Anterior cingulate cortex (tissue), 58 donors: ENCODE results near the gene UCP2.
"Not testable (repeated sequence)": the region's sequence is repeated elsewhere in the genome, so short reads cannot be mapped to it uniquely, and the experiment has no call there.

ENCODE experiments used
- DNase-seq, 58 donors: peaks; one replicate each; lab custom pipeline; 2025; lab: John Stamatoyannopoulos, UW

UCP2 gene

DNA sequence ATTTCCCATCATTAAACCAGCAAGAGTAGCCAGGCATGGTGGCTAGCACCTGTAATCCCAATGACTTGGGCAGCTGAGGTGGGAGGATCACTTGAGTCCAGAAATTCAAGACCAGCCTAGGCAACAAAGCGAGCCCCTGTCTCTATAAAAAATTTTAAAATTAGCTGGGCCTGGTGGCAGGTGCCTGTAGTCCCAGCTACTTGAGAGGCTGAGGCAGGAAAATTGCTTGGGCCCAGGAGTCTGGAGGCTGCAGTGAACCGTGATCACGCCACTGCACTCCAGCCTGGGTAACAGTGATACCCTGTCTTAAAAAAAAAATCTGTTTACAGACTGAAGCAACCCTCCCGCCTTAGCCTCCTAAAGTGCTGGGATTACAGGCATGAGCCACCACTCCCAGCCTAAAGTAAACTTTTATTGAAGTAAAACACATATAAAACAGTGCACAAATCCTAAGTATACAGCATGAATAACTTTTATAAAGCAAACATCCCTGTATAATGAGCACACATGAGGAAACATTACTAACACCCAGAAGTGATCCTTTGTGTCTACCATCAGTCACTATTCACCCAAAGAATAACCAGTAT is 13.6 kb upstream of the UCP2 start:
- DNase-seq: no peak

DNA sequence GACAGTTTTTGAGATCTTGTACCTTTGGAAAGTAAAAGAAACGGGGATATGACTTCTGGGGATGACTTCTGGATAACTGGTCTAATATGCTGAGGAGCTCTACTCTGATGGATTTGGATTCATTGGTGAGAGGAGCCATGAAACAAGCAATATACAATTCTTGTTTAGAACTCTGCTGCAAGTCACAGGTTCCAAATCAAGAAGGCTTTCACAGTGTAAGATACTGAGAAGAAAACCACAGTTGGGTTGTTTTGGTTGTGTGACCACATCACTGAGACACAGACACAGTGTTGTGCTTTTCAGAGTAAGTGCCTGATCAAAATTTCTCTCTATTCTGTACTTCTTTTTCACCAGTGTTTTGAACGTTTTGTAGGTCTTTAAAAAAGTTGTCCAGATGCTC is 13.1 kb upstream of the UCP2 start:
- no peak for DNase-seq

DNA sequence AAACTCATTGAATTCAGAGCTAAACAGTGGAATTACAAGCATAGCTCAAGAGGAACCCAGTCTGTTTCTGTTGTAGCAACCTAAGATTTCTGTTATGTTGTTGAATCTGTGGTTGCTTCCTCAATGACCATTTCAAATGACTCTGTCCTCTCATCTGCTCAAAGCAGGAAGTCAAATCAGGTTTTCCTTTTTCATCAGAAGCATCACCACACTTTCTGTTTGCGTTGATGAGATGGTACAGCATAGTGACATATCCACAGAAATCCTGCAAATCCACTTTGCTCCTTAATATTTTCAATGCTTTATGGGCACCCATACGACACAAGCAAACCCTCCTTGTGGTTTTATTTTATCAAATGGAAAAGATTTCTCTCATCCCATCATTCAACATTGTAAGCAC is 12.6 kb upstream of the UCP2 start:
- no peak for DNase-seq

DNA sequence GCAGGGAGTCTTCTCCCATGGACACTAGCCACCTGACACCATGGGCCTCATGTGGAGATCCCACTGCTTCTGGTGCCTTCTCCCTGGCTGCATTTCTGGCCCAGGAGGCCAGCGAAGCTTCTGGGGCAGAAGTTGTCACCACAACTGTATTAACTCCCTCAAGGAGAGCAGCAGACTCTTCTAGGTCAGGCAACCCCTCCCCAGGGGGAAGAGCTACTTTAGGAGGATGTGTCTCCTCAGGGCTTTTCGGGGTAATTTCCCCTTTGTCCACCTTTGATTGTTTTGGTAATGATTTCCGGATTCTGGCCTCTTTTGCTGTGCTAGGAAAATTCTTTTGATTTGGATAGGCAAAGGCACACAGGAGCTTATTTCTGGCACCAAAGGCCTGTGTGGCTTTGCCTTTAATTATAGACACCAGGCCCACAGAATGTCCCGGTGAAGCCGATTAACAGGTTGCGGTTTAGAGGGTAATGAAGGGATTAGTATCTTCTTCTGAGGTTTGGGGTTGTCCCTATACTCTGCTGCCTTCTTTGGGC is 8.9 kb upstream of the UCP2 start:
- DNase-seq: no peak

DNA sequence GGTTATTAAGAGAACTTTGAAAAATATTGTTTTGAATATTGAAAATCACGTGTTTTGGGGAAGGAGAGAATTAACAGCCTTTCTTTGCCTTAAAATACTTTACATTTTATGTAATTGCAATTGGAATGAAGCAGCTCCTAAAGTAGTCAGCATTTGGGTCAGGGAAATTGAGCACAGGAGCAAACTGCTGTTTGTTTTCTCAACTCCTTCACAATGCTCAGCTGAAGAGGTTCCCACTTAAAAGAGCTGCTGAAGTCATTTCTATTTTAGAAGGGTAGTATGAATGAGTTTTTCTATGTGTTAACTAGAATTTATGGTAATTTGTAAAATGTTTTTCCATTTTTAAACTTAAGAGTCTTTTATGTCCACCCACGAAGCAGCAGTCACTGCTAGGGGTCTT is 8.1 kb upstream of the UCP2 start:
- DNase-seq: no peak

DNA sequence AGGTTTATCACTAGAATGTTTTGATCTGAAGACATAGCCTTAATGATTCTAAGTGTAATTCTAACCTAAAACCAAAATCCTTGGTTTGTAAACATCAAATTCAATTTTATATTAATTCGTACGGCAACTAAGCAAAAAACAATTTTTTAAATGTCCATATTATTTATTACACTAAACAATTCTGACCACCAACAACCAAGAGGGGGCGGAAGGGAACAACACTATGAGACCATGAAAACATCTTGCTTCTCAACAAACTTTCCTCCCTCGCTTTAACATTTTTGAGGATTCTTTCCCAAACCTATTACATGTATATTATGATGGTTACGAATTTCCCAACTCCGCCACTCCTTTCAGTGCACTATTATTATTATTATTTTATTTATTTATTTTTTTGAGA is 6.5 kb upstream of the UCP2 start:
- DNase-seq: no peak

DNA sequence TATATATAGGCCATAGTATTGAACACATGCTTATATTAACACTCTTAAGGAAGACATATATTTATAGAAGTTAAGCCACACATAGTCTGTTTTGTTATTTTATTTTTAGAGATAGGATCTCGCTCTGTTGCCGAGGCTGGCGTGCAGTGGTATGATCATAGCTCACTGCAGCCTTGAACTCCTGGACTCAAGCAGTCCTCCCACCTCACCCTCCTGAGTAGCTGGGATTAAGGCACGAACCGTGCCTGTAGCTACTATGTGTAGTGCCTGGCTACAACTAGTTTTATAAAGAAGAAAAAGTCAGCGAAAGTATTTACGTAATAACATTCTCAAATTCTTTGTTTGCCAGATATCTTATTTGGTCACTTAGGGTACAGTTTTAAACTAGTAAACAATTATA is 5.6 kb upstream of the UCP2 start:
- no peak for DNase-seq

DNA sequence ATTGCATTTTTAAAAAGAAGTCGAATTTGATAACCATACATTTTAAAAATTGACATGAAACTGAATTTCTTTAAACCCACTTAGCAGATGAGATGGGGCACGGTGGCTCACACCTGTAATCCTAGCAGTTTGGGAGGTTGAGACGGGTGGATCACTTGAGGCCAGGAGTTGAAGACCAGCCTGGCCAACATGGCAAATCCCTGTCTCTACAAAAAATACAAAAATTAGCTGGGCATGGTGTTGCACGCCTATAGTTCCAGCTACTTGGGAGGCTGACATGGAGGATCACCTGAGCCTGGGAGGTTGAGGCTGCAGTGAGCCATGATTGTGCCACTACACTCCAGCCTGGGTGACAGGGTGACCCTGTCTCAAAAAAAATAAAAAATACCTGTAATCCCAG is 3.0 kb upstream of the UCP2 start:
- DNase-seq: not testable (repeated sequence)

DNA sequence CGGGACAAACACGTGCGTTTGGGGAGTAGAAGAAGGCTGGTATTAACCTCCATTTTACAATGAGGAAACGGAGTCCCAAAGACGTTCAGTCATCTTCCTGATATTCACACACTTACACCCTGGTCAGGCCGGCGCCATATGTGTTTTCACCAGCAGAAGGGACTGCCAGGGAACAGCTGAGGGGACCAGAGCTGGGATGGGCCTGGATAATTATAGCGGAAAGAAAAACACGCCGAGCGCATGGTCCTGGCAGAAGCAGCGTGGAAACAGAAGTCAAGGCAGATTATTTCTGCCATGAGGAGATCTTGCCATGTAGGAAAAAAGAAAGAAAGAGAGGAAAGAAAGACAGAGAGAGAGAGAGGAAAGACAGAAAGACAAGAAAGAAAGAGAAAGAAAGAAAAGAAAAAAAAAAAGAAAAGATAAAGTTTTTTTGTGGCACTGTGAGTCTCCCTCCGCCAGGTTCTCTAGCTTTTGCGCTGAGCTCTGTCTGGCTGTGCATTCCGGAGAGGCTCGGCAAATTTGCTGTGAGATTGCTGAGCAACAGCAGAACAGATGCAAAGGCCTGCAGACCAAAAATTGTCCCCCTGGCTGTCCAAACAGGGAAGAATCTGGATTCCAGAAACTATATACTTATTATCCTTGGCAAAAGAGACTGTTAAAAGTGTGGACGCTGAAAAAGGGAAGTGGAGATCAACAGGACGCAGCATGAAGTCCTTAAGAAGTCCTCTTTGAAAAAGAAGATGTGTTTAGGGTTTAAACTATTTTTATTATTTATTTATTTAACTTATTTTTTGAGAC is 1.3 kb upstream of the UCP2 start:
- peak in 1 of 58 donors; percentile 14 for DNase-seq

DNA sequence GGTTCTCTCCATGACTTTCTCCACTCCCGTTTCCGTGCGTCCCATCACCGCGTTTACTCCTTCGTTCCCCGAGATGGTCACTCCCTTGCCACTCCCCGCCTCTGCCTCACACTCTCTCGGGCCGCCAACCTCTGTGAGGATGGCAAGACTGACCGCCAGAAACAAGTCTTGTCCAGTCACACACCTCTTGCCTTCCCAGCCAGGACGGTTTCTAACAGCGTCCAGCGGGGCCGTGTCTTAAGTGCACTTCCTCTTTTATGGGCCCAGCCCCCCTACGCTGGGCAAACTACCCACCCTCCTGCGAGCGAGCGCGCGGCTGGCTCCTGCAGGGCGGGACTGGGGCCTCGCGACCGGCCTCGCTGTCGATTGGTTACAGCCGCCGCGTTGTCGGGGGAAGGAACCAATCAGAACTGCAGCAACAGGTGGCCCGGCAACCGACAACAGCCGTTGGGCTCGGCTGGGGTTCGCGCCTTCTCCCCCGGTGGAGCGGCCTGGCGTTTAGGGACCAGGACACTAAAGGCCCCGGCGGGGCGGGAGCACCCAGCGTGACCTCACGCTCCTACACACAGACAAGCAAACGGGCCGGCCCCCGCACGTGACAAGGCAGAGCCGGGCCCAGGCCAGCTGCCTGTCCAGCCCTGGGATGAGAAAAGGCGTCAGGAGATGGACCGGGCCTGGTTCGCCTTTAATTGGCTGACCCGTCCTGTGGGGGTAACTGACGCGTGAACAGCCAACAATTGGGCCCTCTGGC is 522 bp upstream of the UCP2 start:
- DNase-seq: peak; percentile 29 to 96 (median 90)

DNA sequence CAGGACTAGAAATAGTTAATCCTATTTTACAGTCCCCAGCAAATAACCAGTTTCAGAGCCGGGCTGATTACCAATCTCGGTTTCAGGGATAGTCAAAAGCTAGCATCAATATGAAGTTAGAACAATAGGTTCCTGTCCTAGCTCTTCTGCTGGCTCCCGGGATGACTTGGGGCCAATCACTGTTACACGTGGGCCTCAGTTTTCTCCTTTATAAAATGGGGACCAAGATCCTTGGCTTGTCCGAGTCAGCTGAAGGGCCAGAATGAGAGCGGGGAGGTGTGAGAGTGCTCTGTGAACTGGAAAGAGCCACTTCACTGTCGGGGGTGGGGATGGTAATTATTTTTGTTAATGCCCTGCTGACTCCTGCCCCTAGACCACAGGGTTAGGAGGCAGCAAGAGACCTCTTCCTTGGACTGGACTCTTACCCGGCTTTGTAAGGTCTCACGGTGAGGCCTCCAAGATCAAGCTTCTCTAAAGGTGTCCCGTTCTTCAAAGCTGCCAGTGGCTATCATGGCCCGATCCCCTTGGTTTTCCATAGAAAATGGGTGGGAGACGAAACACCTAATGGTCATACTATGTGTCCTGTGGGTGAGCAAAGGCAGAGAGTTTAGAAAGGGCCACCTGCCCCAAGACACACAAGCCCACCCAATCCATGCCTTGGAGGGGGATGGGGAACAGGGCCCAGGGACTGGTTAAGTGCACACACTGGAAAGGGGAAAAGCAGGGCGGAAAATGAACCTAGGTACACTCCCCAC is 1.4 kb downstream of the UCP2 start:
- DNase-seq: no peak

DNA sequence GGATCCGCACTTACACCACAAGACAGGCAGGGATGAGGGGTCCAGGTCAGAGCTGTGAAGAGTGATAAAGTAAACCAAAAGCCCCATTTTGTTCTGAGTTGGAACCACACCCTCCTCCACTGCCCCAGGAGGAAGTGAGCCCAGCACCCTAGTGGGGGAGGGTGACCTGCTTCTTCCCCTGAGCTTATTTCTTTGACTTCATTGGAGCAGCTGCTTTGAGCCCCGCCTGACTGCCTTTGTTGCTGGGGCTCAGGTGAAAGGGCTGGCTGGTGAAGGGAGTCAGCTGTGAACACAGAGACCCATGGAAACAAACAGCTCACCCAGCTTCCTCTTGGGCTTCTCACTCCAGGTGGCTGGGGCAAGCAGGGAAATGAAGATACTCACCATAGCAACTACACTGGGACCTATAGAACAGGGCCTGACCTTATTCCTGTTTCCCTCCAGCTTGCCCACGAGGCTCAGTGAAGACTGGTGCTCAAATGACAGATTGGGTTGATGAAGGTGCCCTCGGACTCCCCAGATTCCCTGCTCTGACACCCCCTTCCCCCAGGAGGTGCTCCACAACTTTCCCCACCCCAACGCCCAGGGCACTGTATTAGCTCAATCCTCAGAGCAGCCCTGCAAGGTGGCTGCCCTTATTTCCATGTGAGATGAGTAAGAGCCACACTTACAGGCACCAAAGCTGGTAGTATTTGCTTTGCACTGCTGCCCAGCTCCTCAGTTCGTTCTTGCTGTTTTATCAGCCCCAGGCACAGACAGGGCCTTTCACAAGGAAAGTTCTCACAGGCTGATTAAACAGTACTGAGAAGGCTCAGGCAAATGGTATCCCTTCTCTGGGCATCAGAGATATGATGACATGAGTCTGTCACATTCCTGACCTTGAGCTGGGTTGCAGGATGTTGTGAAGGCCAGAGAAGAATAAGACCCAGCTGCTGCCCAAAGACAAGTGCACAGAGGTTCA is 2.4 kb downstream of the UCP2 start:
- DNase-seq: peak in 3 of 58 donors; percentile 5 to 26 (median 18)

DNA sequence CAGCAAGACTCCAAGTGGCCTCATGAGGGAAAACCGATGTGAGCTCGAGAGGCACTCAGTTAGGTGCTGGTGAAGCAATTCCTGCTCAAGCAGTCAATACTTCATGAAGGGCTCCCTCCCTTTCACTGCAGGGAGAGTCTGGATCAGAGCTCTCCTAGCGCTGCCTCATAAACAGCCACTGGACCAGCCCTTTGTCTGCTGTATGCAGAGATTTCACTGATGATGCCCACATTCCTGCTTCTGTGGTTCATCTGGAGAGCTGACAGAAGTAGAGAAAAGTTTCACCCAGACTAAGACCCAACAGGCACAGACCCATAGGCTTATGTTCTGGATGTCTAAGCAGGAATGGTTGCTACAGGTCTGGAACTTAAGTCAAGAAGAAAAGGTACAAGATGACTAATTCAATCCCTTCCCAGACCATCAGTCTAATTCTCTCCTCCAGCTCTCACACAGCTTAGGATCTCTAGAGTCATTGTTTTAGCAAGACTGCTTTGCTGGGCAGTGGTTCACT is 4.0 kb downstream of the UCP2 start:
- DNase-seq: no peak

DNA sequence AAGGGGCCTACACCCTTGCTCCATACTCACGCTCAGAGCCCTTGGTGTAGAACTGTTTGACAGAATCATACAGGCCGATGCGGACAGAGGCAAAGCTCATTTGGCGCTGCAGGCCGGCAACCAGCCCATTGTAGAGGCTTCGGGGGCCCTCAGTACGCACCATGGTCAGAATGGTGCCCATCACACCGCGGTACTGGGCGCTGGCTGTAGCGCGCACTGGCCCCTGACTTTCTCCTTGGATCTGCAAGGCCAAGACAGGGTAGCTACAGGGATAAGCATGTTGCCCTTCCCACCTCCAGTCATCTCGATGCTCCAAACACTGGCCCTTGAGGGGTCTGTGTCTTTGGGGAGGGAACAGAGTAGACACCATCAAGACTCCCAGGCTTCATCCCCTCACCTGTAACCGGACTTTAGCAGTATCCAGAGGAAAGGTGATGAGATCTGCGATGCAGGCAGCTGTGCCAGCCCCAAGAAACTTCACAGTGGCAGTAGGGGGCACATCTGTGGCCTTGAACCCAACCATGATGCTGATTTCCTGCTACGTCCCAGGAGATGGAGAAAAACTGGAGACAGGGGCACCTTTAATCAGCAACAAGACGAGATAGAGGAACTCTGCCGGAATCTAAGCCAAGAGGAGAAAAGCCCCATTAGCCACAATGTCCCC is 4.7 kb downstream of the UCP2 start:
- DNase-seq: no peak

DNA sequence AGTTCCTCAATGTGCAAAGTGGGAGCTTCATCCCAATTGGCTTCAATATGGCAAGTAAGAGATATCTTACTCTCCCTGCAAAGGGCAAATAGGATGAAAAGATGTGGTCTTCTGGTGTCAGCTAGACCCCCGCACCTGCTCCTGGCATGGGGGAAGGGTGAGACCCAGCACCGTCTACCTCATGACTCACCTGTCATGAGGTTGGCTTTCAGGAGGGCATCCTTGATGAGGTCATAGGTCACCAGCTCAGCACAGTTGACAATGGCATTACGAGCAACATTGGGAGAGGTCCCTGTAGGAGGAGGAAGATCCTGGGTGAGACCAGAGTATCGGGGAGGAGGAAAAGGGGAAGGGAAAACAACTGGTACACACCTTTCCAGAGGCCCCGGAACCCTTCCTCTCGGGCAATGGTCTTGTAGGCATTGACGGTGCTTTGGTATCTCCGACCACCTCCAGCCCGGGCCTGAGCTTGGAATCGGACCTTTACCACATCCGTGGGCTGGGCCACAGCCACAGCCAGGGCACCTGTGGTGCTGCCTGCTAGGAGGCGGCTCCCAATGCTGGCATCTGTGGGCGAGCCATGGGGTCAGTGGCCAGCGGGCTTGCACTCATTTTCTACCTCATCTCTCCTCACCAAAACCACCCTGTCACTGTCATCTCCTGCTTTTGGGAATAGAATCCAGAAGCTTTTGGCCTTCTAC is 6.0 kb downstream of the UCP2 start:
- no peak for DNase-seq

DNA sequence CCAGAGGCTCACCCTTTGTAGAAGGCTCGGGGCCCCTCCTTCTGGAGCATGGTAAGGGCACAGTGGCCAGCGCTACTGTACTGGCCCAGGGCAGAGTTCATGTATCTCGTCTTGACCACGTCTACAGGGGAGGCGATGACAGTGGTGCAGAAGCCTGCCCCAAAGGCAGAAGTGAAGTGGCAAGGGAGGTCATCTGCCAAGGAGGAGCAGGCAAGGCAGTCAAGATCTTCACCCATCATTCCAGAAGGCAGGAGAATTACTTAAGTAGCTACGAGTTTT is 7.2 kb downstream of the UCP2 start:
- no peak for DNase-seq

DNA sequence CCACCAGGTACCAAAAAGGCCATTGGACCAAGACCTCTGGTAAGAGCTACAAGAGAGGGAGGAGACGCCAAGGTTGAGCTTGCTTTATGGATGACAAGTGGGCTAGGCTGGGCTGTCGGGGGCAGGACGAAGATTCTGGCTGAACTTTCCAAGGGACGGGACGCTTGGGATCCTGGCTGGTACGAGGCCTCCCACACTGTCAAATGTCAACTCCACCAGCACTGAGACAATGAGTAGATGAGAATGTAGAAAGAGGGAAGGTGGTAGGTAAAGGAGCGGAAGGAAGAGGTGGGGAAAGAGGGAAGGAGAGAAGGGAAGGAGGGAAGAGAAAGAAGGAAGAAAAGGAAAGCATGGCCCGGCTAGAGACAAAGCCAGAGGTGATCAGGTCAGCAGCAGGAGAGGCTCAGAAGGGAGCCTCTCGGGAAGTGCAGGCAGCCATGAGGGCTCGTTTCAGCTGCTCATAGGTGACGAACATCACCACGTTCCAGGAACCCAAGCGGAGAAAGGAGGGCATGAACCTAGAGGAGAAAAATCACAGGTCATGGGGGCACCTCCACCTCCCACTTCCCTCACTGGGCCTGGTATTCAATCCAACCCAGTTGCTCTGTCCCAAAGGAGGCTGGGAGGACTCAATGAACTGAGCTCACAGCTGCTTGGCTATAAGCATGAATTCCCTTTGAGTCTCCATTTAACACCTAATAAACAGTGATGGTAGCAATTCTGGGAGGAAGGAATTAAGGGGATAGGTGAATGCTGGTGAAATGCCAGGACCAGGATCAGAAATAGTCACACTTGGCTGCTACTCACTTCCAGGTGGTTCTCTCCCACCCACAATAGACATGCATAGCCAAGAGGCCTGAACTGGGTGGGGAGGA is 7.8 kb downstream of the UCP2 start:
- DNase-seq: no peak
